Measurements from ENCODE around the gene GNAZ. TPM values are rescaled to one million over a fixed set of nuclear protein-coding genes. Genes with fewer than 3 reads are reported as not detected.

Gene GNAZ
- total RNA-seq, 1 donor from 2014 or later: 1.1 TPM

DNA sequence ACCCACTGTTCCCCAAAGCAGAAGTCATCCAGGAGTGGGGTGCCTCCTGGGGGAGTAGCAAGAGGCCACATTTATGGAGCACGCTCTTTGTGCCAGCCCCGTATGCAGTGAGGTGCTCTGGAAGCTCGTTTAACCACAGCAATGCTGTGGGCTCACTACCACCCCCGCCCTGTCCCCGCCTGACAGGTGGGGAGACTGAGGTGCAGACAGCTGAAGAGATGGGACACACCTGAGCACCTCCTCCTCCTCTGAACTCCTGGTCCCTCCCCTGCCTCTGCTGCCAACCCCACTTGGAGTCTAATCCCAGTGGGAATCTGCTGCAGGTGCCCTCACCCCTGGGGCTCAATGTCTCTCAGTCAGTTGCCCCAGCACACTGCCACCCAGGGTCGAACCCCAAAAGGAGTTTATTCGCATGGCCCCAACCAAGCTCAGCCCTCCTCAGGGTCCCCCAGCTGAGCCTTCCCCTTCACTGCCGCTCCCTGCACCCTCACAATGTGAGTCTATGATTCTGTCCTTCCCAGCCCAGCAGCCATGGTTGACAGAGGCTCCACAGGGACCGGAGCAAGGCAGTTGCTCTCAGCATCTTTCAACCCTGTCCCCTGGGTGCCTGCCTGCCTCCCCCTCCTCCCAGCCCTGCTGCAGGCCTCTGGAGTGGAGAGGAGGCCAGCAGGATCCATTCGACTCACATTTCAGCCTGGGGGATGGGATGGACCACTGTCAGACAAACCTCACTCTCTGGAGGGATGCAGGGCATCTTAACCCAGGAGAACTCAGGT, 96.7 kb downstream of the GNAZ start:
- Histone ChIP-seq H4K20me1 (ENCODE audit: insufficient read depth, low read length) (no peaks in the 10 kb centered on the region), H3K4me3 (ENCODE audit: insufficient read depth, low read depth, low read length) (no peak overlapping the region), H3K9ac (ENCODE audit: low read length) (no peak overlapping the region), H3K4me1 (ENCODE audit: insufficient read depth, low read length) (no peaks in the 10 kb centered on the region), H3K4me2 (ENCODE audit: low read length) (no peak overlapping the region), H3K79me2 (ENCODE audit: insufficient read depth, low read length) (no peaks in the 10 kb centered on the region), H3K36me3 (ENCODE audit: insufficient read depth, low read length) (no peaks in the 10 kb centered on the region), H3K27ac (ENCODE audit: low read depth, low read length) (no peak overlapping the region), H3K27me3 (ENCODE audit: insufficient read depth, low read length) (no peaks in the 10 kb centered on the region), H2AFZ (ENCODE audit: low read depth, low read length) (no peak overlapping the region), H3K9me3 (ENCODE audit: insufficient read depth, low read depth, low read length) (no peaks in the 10 kb centered on the region)
- Mint-ChIP-seq H3K27me3 (ENCODE audit: low read depth, unreplicated experiment) (peaks cover 26% of the 10 kb centered on the region), H3K27ac (ENCODE audit: unreplicated experiment) (no peak overlapping the region), H3K4me1 (ENCODE audit: low read depth, unreplicated experiment) (no peaks in the 10 kb centered on the region), H3K36me3 (ENCODE audit: low read depth, unreplicated experiment) (no peaks in the 10 kb centered on the region), H3K9me3 (ENCODE audit: unreplicated experiment) (no peaks in the 10 kb centered on the region), H3K4me3 (ENCODE audit: unreplicated experiment) (no peak overlapping the region)
- DNase-seq (ENCODE audit: low read depth): no peak
- FAIRE-seq: no peak
- TF ChIP-seq, protein P1, sequence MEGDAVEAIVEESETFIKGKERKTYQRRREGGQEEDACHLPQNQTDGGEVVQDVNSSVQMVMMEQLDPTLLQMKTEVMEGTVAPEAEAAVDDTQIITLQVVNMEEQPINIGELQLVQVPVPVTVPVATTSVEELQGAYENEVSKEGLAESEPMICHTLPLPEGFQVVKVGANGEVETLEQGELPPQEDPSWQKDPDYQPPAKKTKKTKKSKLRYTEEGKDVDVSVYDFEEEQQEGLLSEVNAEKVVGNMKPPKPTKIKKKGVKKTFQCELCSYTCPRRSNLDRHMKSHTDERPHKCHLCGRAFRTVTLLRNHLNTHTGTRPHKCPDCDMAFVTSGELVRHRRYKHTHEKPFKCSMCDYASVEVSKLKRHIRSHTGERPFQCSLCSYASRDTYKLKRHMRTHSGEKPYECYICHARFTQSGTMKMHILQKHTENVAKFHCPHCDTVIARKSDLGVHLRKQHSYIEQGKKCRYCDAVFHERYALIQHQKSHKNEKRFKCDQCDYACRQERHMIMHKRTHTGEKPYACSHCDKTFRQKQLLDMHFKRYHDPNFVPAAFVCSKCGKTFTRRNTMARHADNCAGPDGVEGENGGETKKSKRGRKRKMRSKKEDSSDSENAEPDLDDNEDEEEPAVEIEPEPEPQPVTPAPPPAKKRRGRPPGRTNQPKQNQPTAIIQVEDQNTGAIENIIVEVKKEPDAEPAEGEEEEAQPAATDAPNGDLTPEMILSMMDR (IDR thresholded peaks at IDR 0.05; ENCODE audit: insufficient read depth, low read depth, low read length): no peak
- TF ChIP-seq EZH2 (IDR thresholded peaks at IDR 0.05; ENCODE audit: insufficient read depth, low read length): no peak

DNA sequence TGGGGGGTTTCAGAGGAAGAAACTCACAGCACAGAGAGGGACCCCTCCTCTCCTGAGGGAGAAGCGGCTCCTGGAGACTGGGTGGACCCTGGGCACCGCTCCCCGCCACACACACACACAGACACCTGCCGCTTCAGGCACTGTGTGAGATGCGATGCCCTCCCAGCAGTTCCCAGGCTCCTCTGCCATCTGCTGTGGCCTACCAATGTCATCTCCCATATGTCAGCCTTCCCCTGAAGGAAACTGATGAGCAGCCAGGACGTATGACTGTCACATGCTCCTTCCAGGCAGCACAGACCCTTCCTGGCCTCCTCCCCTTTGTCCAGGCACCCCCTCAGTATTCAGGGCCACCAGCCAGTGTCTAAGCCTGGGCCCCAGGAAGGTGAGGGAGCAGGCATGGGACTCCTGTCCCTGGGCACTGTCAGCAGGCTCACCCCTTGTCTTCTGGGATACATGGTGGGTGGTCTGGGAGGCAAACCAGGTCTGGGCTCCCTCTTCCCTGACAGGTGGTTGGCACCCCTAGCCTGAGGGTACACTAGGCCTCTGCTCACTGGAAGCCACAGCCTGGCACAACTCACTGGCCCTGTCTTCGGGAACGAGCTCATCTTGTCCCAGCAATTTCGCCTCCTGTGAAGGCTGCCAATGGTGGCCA, 98.2 kb downstream of the GNAZ start:
- Histone ChIP-seq H3K4me2 (ENCODE audit: low read length) (no peak overlapping the region), H3K27ac (ENCODE audit: low read depth, low read length) (no peak overlapping the region), H3K4me1 (ENCODE audit: insufficient read depth, low read length) (no peaks in the 10 kb centered on the region), H3K4me3 (ENCODE audit: insufficient read depth, low read depth, low read length) (no peak overlapping the region), H3K27me3 (ENCODE audit: insufficient read depth, low read length) (no peaks in the 10 kb centered on the region), H2AFZ (ENCODE audit: low read depth, low read length) (no peak overlapping the region), H3K36me3 (ENCODE audit: insufficient read depth, low read length) (no peaks in the 10 kb centered on the region), H4K20me1 (ENCODE audit: insufficient read depth, low read length) (no peaks in the 10 kb centered on the region), H3K9me3 (ENCODE audit: insufficient read depth, low read depth, low read length) (no peaks in the 10 kb centered on the region), H3K9ac (ENCODE audit: low read length) (no peak overlapping the region), H3K79me2 (ENCODE audit: insufficient read depth, low read length) (no peaks in the 10 kb centered on the region)
- Mint-ChIP-seq H3K36me3 (ENCODE audit: low read depth, unreplicated experiment) (no peaks in the 10 kb centered on the region), H3K9me3 (ENCODE audit: unreplicated experiment) (no peaks in the 10 kb centered on the region), H3K4me1 (ENCODE audit: low read depth, unreplicated experiment) (no peaks in the 10 kb centered on the region), H3K27me3 (ENCODE audit: low read depth, unreplicated experiment) (peaks cover 22% of the 10 kb centered on the region), H3K27ac (ENCODE audit: unreplicated experiment) (no peak overlapping the region), H3K4me3 (ENCODE audit: unreplicated experiment) (no peak overlapping the region)
- no peak for TF ChIP-seq EZH2 (IDR thresholded peaks at IDR 0.05; ENCODE audit: insufficient read depth, low read length)
- DNase-seq (ENCODE audit: low read depth) (no peak), FAIRE-seq (no peak)

DNA sequence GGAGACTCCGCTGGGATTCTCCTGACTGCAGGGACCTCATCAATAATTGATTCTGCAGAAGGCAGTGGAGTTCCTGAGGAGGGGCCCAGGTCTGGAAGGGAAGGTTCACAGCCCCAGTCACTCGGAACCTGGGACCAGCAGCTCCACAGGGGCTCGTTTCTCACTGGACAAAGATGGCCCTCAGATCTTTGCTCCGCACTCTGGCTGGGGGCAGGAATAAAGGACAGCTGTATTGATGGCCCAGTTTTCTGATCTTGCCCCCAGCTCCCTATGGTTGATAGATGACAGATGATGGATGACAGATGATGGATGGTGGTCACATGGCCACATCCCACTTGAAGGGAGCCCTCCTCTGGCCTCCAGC, 98.7 kb downstream of the GNAZ start:
- TF ChIP-seq, protein P1 (IDR thresholded peaks at IDR 0.05; ENCODE audit: insufficient read depth, low read depth, low read length): no peak
- no peak for TF ChIP-seq EZH2 (IDR thresholded peaks at IDR 0.05; ENCODE audit: insufficient read depth, low read length)
- Histone ChIP-seq H3K79me2 (ENCODE audit: insufficient read depth, low read length) (no peaks in the 10 kb centered on the region), H3K4me2 (ENCODE audit: low read length) (no peak overlapping the region), H3K4me3 (ENCODE audit: insufficient read depth, low read depth, low read length) (no peak overlapping the region), H3K27ac (ENCODE audit: low read depth, low read length) (no peak overlapping the region), H3K9ac (ENCODE audit: low read length) (no peak overlapping the region), H3K4me1 (ENCODE audit: insufficient read depth, low read length) (no peaks in the 10 kb centered on the region), H3K9me3 (ENCODE audit: insufficient read depth, low read depth, low read length) (no peaks in the 10 kb centered on the region), H2AFZ (ENCODE audit: low read depth, low read length) (no peak overlapping the region), H4K20me1 (ENCODE audit: insufficient read depth, low read length) (no peaks in the 10 kb centered on the region), H3K36me3 (ENCODE audit: insufficient read depth, low read length) (no peaks in the 10 kb centered on the region), H3K27me3 (ENCODE audit: insufficient read depth, low read length) (no peaks in the 10 kb centered on the region)
- peaks cover 22% of the 10 kb centered on the region for H3K27me3 Mint-ChIP-seq (ENCODE audit: low read depth, unreplicated experiment)
- H3K9me3 Mint-ChIP-seq (ENCODE audit: unreplicated experiment): peaks cover 1% of the 10 kb centered on the region
- H3K27ac Mint-ChIP-seq (ENCODE audit: unreplicated experiment): no peak overlapping the region
- H3K4me1 Mint-ChIP-seq (ENCODE audit: low read depth, unreplicated experiment): no peaks in the 10 kb centered on the region
- DNase-seq (ENCODE audit: low read depth) (no peak), FAIRE-seq (no peak)
- no peak overlapping the region for H3K4me3 Mint-ChIP-seq (ENCODE audit: unreplicated experiment)
- H3K36me3 Mint-ChIP-seq (ENCODE audit: low read depth, unreplicated experiment): no peaks in the 10 kb centered on the region

Other genes with a start within 250 kb of the GNAZ start
- not detected in 2 replicates for gene IGLL5, start 182.7 kb upstream of the GNAZ start, total RNA-seq
- not detected in 2 replicates for gene RSPH14, start 71.5 kb downstream of the GNAZ start, total RNA-seq
- gene RAB36, start 75.0 kb downstream of the GNAZ start, total RNA-seq: 5.0 and 5.2 TPM in 2 replicates
- gene BCR, start 110.0 kb downstream of the GNAZ start, total RNA-seq: 41.2 and 48.9 TPM in 2 replicates

All from astrocyte (in vitro differentiated cells and primary cell).